Measurements from ENCODE around the gene LRRC75A.

The LRRC75A gene

GRCh38 chr17:16493531-16494046 lies 1.6 kb upstream of the LRRC75A start:
- DNase-seq, result no peak

GRCh38 chr17:16492613-16493530 lies 879 bp upstream of the LRRC75A start:
- DNase-seq, result no peak

GRCh38 chr17:16491131-16491702 lies 776 bp downstream of the LRRC75A start:
- DNase-seq, result no peak

GRCh38 chr17:16489431-16489830 lies 2.6 kb downstream of the LRRC75A start:
- no peak for DNase-seq

- no peak for DNase-seq
These were observed 3.0 kb downstream of the LRRC75A start for GRCh38 chr17:16488968-16489337.

DNA sequence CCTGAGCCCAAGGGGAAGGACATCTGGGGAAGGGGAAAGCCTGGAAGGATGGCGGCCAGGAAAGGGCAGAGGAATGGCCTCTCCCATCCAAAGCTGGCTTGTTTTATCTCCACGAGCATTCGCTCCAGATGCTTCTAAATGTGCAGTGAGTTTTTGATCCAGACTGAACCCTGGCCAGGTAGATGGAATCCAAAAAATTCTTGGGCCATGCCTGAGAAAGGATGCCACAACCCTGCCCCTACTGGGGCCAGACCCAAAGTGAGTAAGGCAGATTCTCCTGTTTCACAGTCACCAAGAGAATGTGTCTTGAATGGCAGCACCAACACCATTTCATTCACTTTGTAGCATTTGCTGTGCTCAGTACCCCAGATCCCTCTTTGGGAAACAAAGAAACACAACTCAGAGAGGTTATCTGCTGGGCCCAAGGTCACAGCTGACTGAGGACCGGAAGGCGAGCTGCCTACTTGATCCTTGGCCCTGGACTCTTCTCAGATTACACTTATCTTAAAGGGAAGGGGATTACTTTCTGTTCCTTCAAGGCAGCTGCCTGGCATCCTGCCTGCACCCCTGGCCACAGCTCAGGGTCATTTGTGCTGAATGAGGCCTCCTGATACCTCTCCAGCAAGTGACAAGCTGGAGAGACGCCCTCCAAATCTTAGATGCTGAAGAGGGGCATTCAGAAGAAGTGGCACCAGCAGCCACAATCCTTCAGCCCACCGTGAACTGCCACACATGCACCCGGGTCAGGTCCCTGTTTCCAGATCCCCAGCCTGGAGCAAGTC lies 3.6 kb downstream of the LRRC75A start:
- DNase-seq, result no peak

GRCh38 chr17:16486373-16487250 lies 5.4 kb downstream of the LRRC75A start:
- DNase-seq, result peak; percentile 76

- no peak for DNase-seq
These were observed 7.4 kb downstream of the LRRC75A start for GRCh38 chr17:16484445-16485175.

DNA sequence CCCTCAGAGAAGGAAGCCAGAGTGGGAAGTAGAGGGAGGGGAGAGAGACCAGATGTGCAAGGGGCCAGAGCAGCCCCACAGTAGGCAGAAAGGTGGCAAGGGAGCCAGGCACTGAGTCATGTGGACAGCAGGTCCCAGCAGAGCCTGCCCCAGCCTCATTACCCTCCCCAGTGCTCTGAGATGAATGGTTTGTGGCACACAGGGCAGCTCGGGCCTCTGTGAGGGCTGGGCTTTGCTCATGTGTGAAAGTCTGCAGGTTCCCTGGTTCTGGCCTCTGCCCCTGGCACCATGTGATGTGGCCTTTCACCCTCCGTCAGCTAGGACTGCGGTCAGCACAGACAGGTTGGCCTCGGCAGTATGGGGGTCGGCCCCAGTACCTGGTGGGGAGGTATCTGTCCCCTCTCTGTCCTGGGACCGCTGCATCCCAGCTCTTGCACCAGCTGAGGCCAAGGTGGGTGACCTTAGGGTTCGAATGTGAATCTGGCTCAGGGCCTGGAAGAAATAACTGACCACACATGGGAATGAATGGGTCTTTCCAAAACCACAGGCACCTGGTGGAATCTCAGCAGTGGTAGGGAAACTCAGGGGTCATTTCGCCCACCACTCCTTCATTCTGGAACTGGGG lies 8.9 kb downstream of the LRRC75A start:
- no peak for DNase-seq

DNA sequence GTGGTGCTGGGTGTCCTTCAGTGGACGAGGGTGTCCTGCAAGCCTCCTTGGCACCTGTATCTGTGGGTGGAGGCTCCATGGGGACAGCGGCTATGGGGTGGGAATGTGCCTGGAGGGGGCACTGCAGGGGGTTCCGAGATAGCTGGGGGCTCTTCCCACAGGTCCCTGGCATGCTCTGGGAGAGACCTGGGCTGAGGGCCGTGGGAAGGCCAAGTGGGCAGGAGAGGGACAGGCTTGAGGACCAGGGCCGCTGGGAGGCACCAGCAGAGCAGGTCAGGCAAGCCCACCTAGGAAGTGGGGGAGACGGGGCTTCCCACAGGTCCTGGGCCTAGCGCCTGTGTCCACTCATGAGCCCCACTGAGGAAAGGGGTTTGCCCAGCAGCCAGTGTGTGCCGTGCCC lies 9.7 kb downstream of the LRRC75A start:
- no peak for DNase-seq

DNA sequence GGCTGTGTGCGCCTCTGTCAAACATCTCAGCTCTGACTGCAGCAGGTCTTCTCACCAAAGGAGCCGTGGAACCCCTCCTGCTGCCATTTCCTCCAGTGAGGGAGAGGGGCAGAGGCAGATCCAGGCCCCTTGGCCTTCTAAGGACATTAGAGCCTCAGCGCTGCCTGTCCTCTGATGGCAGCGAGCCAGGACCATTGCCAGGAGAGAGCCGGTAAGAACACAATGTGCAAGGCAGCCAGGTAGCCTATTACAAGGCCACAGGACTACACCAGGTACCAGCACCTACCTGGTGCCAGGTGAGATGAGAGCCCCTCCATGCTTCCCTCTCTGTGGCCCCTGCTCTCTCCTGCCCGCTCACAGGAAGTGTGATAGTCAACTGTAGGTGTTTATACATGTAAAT lies 11.0 kb downstream of the LRRC75A start:
- DNase-seq, result no peak

GRCh38 chr17:16479264-16479663 lies 12.7 kb downstream of the LRRC75A start:
- DNase-seq, result no peak

- no peak for DNase-seq
These were observed 13.3 kb downstream of the LRRC75A start for GRCh38 chr17:16478649-16479048.

GRCh38 chr17:16477666-16478065 lies 14.3 kb downstream of the LRRC75A start:
- no peak for DNase-seq

DNA sequence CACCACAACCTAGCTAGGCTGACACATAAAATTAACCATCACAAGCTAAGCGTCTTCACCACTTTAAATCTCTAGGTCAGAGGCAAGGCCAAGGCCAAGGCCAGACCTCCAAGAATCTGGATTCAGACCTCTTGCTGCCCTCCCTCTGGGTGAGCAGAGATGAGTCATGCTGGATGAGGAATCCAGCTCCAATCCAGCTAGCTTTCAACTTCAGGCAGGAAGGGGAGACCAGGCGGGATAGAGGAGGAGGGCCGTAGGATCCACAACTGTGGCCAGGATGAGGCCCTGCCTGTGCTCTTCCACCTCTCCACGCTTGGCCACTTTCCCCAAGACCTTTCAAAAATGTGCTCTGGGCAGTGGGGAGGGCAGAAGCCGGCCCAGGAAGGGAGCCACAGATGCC lies 14.7 kb downstream of the LRRC75A start:
- DNase-seq, result no peak

- no peak for DNase-seq
These were observed 16.8 kb downstream of the LRRC75A start for GRCh38 chr17:16475179-16475704.

DNA sequence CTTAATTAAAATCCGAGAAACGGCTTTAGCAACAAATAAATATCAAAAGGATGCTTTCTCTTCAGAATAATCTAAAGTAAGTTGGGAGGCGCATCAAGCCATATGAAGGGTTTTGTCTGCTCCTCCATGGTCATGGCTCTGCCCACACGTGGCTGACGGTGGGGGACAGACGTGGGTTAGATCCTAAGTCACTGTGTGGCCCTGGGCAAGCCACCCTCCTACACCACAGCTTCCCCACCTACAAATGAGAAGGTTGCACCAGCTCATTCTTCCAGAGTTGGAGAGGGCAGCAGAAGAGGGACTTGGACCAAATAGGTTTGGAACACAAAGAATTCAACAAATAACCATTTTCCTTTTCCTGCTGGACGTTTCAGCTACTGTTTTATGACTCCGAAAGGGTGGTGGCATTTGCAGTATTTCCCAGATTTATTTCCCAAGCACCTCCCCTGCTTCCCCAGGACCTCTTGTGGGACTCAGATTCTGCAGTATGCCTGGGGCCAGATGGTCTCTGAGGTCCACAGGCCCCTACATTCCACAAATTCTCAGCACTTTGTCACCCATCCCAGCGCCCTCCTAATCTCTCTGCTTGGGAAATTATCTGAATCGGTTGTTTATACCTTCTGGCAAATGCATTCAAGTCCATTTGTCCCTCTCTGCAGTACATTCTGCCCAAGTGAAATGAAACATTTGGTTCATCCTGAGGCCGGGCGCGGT lies 17.8 kb downstream of the LRRC75A start:
- DNase-seq, result no peak

GRCh38 chr17:16473044-16474011 lies 18.7 kb downstream of the LRRC75A start:
- no peak for DNase-seq

DNA sequence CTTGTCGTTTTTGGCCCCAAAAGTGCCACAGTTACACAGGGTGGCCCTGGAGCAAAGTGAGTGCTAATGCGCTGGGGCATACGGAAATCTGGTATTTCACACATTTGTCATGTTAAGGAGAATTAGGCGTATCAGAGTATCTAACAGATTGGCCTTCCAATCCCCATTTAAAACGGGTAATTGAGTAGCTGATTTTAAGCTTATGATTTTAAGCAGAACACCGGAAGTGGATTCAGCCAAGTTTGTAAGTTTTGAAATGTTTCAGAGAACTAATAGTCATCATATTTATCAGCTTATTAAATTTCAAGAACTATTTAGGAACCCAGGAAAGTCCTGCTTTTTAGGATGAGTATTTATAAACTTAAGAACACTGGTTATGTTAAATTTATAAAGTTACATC lies 19.5 kb downstream of the LRRC75A start:
- DNase-seq, result no peak
